Esophagus muscularis mucosa (tissue), 4 donors: ENCODE measurements around the gene HOXC9.

Experiments used
- CTCF ChIP-seq, 3 experiments: fragments of 200-600 bp in 2 of 3; fragments of 450-650 bp in 1 of 3; sonication (generic) in 2 of 3; IDR thresholded peaks; one replicate each; pipeline ENCODE4 v1.5.1; 2017 to 2019; ENCODE audit warnings: antibody characterized with exemption in 3 of 3, mild to moderate bottlenecking in 2 of 3, moderate library complexity in 1 of 3
- EP300 ChIP-seq: sonication (generic); formaldehyde crosslinking; IDR thresholded peaks from one replicate; pipeline ENCODE4 v1.6.1; 2017; ENCODE audit warnings: antibody characterized with exemption
- POLR2A ChIP-seq: fragments of 450-650 bp; IDR thresholded peaks from one replicate; pipeline ENCODE4 v1.6.1; 2017; ENCODE audit warnings: antibody characterized with exemption, moderate library complexity, mild to moderate bottlenecking, low read depth
- POLR2AphosphoS5 ChIP-seq, 2 donors: sonication (generic); formaldehyde crosslinking; IDR thresholded peaks; one replicate each; pipeline ENCODE4 v1.6.1; 2017; ENCODE audit warnings: antibody characterized with exemption in 2 of 2

GRCh38 chr12:54030442-54030801, 30.5 kb downstream of the HOXC9 start:
- no peak for TF ChIP-seq CTCF (IDR thresholded peaks at IDR 0.05)
- TF ChIP-seq POLR2A: no peak
- no peak for TF ChIP-seq EP300
- no peak for TF ChIP-seq POLR2AphosphoS5 (IDR thresholded peaks at IDR 0.05)
